Amniotic stem cell (primary cell): ENCODE data around the gene DENND4C.
"Not testable (repeated sequence)": the region's sequence is repeated elsewhere in the genome, so short reads cannot be mapped to it uniquely, and the experiment has no call there.

Experiments
- DNase-seq: peaks from one replicate; lab custom pipeline; 2025; lab: John Stamatoyannopoulos, UW

Gene DENND4C

DNA sequence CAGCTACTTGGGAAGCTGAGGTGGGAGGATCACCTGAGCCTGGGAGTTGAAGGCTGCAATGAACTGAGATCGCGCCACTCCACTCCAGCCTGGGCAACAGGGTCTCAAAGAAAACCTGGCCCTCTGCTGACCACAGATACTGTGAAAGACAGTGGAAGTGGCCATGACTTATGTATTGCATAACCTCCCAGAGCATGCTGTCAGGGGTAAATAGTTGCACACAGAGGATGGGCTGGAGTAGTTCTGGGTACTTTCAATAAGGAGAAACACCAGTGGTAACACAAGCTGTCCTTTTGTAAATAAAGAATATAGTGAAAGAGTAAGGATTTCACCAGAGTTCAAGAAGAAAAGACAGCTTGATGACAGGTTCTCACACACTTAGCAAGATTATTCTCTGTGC lies 180.1 kb downstream of the DENND4C start:
- DNase-seq, result no peak

- no peak for DNase-seq
Measured at GRCh38 chr9:19411316-19411715, 180.8 kb downstream of the DENND4C start.

GRCh38 chr9:19413456-19413855 lies 183.0 kb downstream of the DENND4C start:
- not testable (repeated sequence) for DNase-seq

DNA sequence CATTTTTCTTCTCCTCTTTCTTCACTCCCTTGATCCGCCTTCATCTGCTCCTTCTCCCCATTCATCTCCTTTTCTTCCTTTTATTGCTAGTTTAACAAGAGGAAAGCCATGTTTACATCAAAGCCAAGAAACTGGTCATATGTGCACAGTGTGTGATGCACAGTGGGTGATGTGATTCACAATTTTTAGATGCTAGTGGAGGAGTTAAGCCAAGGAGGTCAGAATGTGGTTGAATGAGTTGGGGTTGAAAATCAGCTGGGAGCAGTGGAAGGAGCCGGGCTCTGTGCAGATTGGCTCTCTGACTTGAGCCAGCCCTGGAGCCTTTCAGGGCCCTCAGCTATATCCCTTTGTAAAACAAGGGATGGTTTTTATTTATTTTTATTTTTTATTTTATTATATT lies 185.7 kb downstream of the DENND4C start:
- no peak for DNase-seq

DNA sequence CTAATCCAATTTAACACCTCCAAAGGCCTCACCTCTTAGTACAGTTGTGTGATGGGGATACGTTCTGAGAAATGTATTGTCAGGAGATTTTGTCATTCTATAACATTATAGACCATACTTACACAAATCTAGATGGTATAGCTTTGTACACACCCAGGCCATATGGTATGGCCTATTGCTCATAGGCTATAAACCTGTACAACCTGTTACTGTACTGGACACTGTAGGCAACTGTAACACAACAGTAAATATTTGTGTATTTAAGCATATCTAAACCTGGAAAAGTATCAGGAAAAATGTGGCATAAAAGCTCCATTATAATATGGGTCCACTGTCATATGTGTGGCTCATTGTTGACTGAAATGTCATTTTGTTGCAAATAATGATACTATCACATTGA lies 190.4 kb downstream of the DENND4C start:
- no peak for DNase-seq
